GM19467 (cell line): Measurements from ENCODE around the gene GPR21.

Experiments used
- ATAC-seq: cut with Tn5 transposase; IDR thresholded peaks from one replicate; pipeline ENCODE4 v1.9.1; 2021; ENCODE audit warnings: mild to moderate bottlenecking, moderate library complexity; ENCODE audit not compliant: unreplicated experiment

The GPR21 gene

DNA sequence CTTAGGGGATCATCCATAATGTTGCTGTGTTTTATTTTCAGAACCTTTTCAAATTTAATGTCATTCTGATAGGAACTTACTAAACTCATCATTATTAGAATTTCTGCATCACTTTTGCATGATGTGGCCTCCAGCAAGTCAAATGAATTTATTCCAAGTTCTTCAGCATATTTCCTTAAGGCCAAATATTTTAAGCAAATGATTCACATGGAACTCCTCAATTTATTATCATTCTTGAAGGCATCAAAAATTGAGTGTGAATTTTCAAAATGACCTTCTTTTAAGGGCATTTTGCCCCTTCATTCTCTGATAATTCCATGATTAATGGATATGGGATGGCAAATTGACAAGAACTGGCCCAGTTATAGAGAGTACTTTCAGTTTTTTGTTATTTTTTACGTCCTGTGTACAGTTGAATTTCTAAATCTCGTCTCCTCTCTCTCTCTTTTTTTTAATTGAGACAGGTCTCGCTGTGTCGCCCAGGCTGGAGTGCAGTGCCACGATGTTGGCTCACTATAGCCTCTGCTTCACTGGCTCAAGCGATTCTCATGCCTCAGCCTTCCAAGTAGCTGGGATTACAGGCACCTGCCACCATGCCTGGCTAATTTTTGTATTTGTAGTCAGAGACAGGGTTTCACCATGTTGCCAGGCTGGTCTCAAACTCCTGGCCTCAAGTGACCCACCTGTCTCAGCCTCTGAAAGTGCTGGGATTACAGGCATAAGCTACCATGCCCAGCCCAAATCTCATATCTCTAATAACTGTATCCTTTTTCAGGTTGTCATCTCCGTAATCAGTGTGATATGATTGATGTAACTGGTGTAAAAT is 29.1 kb downstream of the GPR21 start:
- ATAC-seq = no peak

DNA sequence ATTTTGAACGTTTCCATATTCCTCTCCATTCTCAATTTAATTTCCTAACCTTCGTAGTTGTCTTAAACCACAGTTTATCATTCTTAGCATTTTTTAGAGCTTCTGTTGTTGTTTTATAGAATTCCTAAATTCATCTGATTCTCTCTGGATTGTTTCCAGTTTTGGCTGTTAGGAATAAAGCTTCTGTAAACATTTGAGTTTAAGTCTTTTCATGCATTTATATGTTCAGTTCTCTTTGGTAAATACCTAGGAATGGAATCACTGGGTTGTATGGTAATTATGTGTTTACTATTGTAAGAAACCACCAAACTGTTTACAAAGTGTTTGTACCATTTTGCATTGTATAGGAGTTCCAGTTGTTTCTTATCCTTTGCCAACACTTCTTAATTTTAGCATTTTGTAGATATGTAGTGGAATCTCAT is 29.7 kb downstream of the GPR21 start:
- no peak for ATAC-seq

DNA sequence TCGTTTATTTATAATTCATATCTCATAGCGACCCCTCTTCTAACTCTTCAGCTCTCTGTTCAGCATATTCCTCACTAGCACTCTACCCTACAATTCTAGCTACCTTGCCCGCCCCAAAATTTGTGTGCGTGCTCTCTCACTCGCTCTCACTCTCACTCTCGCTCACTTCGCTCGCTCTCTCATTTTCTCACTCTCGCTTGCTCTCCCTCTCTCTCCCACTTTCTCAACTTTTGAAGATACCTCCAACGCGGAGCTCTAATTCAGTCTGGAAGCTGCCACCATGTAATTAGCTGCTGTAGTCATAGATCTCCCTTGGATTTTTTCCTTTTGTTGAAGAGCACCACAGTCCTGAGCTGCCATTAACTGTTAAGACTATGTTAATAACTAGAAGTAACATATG is 30.4 kb downstream of the GPR21 start:
- no peak for ATAC-seq

DNA sequence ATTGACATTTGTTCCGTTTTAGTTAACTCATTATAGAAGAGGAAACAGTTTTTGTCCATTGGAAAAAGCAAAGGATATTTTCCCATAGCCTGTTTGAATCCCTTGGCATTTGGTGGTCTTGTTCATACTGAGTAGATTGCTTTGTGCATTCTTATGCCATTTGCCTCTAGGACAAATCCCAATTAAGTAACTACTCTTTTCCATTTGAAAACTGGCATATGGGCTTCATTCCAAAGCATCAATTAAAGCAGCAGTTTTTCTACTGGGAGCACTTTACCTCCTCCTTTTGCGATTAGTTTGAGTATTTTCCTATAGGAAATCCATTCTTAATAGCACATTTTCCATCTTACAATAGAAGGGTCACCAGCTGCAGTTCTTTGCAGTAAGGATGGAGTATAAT is 31.2 kb downstream of the GPR21 start:
- ATAC-seq = no peak

DNA sequence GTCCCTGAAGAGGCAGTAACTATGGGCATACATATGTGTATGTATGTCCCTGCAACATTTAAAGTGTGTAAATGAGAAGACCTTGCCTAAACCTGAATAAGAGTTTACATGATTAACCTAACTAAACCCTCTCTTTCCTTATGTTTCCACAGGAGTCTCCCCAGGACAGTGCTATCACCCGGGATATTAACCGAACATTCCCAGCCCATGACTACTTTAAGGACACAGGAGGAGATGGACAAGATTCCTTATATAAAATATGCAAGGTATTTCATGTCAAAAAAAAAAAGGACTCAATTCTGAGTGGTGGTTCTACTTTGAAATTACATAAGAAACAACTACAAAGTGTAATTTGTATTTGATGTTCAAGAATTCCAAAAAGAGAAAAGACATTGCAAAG is 31.7 kb downstream of the GPR21 start:
- ATAC-seq = no peak

- ATAC-seq = no peak
Measured at GRCh38 chr9:123067136-123067535, 33.7 kb downstream of the GPR21 start.

DNA sequence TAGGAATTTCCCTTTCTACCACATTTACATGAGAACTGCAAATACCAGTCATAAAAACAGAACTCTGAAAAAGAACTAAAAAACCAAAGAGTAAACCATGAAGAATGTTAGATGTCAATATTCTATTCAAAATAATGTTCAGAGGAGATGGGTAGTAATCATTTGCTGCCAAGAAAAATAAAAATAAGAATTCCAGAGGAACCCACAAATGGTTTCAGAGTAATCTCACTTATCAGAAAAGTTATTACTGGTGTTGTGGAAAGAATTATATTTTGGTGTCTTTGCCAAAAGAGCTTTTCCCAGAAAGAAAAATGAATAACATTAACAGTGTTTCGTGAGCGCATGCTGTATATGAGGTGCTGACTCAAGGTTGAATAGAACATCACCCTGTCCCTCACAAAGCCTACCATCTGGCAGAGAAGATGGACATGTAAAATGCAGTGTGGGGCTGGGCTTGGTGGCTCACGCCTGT is 35.6 kb downstream of the GPR21 start:
- ATAC-seq = no peak

GRCh38 chr9:123070198-123070597 is 36.7 kb downstream of the GPR21 start:
- no peak for ATAC-seq

DNA sequence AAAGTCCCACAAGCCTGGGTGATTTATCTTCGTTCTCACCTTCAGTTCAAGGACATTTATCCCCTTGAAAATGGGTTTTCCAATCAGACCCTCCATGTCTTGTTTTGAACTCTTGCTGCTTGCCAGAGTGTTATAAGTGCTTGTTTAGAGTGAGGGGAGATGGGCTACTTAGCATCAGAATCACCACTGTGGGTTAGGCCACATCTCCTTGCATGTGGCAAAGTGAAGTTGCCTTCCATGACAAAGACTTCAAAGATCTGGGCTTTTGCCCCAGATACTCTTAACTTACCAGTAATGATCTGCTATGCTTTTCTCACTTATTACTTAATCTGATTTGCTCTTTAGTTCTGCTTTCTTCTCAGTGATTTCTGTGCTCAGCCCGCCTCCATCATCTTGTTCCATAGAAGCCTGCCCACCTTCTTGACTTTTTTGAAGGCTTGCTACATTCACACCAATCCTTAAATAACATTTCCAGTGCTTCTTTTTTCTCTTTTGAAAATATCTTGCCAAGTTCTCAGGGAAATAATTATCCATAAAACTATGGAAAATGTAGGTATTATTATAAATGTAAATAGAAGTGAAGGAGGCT is 39.0 kb downstream of the GPR21 start:
- no peak for ATAC-seq

DNA sequence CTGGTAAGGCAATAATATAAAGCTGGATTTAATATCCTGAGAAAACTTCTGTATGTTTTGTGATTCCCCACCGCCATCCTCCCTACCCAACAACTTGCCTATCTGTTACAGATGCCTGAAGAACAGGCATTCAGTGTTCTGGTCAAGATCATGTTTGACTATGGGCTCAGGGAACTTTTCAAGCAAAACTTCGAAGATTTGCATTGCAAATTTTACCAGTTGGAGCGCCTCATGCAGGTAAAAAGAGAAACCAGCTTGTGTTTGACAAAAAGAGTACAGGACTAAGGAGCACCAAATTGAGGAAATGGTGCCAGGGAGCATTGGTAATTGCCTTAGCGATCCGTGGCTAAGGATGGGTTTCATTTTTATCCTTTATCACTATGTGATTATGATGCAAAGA is 40.0 kb downstream of the GPR21 start:
- ATAC-seq = no peak

DNA sequence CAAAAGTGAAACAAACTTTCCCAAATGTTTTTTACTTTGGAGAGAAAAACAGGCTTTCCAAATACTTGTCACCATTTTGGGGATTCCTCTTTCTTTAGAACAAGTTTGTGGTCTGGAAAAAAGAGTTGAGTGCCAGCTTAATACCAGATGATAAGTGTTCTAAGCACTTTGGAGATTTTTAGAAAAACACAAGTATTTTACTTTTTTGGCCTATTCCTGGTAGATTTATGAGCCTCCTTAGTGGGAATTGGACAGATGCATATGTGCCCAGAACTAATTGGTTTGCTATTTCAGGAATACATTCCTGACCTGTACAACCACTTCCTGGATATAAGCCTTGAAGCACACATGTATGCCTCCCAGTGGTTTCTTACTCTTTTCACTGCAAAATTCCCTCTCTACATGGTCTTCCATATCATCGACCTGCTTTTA is 40.5 kb downstream of the GPR21 start:
- ATAC-seq = no peak

GRCh38 chr9:123074628-123075027 is 41.2 kb downstream of the GPR21 start:
- ATAC-seq = no peak

GRCh38 chr9:123080444-123080843 is 47.0 kb downstream of the GPR21 start:
- ATAC-seq = no peak

DNA sequence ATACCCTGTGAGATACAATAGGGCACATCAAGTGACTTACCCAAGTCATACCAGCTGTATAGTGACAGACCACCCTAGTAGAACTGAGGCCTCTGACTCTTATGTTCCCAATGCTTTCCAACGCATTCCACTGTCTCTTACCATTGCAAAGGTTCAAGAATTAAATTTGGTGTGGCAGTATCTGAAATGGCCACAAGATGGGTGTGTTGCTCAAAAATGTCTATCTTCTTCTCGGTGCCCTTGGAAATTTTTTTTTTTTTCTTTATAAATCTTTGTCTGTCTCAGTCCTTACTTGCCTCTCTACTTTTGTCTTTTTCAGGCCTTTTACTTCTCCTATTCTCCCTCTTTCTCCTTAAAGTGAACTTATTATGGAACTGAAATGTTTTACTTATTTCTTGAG is 48.4 kb downstream of the GPR21 start:
- ATAC-seq = no peak

DNA sequence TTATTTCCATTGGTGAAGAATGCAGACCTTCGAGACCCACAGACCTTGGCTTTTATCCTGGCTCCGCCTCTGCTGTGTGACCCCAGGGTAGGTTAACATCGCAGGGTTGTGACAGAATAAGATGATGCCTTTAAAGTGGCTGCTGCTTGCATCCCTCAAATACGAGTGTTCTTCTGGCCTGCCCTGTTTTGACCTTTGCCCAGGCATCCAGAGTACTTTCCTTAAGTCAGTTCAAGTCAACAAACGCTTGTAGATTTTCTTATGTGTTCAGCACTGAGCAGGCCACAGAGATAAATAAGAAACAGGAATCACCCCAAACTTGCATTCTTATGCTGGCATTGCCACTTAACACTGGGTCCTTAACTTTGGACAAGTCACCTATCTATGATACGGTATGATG is 50.2 kb downstream of the GPR21 start:
- ATAC-seq = no peak

DNA sequence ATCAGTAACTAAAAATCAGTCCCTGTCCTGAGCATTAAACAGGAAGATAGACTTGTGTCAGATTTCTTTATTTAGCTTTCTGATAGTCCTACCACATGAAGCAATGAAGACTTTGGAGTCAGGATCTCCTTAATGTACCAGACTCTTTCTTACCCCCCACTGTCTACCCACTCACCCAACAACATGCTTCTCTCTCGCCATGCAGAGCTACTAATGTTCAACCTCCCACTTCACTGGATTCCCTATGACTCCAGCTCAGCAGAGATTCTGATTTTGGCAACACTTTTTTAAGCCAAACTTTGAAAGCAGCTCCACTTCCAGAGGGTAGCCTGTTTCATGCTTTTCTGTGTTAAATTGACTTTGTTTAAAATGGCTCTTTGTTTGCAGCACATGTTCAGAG is 50.8 kb downstream of the GPR21 start:
- no peak for ATAC-seq
